Measurements from ENCODE around the gene PIN1. TPM values are rescaled to one million over a fixed set of nuclear protein-coding genes. Genes with fewer than 3 reads are reported as not detected.

Gene PIN1
- total and polyA plus RNA-seq, 2 of the 13 experiments (the other 11 are each of a cell fraction or from before 2014, with no cell fraction given), result 31.9 to 72.0 TPM

- TF ChIP-seq ZNF512 (CRISPR knock-in tag; IDR thresholded peaks at IDR 0.05) (no peak), ZNF431 (CRISPR knock-in tag; IDR thresholded peaks at IDR 0.05; ENCODE audit: borderline replicate concordance, low read depth) (no peak), FOXP4 (CRISPR knock-in tag; IDR thresholded peaks at IDR 0.05) (no peak), HMGXB3 (CRISPR knock-in tag; IDR thresholded peaks at IDR 0.05; ENCODE audit: borderline replicate concordance) (no peak), ATRX (CRISPR knock-in tag; IDR thresholded peaks at IDR 0.05; ENCODE audit: borderline replicate concordance) (no peak), MIER3 (CRISPR knock-in tag; IDR thresholded peaks at IDR 0.05; ENCODE audit: borderline replicate concordance) (no peak), ZNF747 (CRISPR knock-in tag; IDR thresholded peaks at IDR 0.05; ENCODE audit: borderline replicate concordance) (no peak), ZNF510 (CRISPR knock-in tag; IDR thresholded peaks at IDR 0.05; ENCODE audit: low read depth) (no peak), ISX (CRISPR knock-in tag; conservative IDR thresholded peaks at IDR 0.05) (no peak), CC2D1A (CRISPR knock-in tag; IDR thresholded peaks at IDR 0.05) (no peak)
These were observed 26.0 kb upstream of the PIN1 start (continued) for GRCh38 chr19:9808855-9809824.
